GM11168 (cell line): Measurements from ENCODE around the gene LCE2A.
"Not testable (repeated sequence)": the region's sequence is repeated elsewhere in the genome, so short reads cannot be mapped to it uniquely, and the experiment has no call there.

Source experiments
- in situ Hi-C: fragments of 300-500 bp; cut with MboI; formaldehyde crosslinking; loops from one replicate; pipeline ENCODE4 v1.12.0; 2022; ENCODE audit warnings: low sequenced_read_pairs; ENCODE audit not compliant: unreplicated experiment

LCE2A gene, protein sequence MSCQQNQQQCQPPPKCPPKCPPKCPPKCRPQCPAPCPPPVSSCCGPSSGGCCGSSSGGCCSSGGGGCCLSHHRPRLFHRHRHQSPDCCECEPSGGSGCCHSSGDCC

DNA sequence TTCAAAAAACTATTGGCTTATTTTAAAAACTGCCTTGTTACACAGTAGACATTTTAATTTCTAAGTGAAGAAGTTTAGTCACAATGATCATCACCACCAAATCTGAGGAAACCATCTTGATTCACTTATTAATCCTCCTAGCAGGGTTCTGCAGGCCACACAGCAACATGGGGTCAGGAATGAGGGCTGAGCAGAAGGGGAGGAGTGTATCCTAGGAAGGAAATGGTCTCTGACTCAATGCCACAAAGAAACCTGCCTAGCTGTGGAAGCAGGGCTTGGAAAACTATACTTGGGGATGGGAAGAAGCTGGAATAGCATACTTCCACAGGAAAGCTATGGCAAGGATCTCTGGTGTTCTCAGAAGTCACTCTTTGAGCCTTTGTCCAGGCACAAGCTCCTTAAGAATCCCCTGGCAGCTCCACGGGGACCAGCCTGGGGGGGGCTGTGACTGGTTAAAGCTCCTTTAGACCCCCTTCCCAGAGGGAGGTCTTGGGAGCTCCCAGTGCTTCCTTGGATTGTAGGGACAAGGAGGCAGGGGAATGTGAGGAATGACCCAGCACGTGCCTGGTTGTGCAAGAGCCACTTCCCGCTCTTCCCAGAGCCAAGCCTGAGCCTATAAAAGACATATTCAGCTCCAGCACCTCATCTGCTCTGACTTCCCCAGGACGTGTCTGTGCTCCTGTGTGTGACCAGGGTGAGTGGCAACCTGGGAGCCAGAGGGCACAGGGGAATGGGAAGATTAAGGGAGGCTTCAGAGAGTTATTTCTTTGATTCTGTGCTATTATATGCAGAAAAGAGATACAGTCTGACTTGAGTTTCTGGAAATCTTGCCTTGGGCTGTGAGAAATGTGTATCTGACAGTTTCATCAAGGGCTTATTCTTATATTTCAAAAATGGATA lies at the start of gene LCE2A:
LCE2A (plus strand) TSS at position 645 of the 900 bp plus-strand sequence. CDS start 557 bp downstream, outside the sequence.
- in situ Hi-C loops: no loop called here

DNA sequence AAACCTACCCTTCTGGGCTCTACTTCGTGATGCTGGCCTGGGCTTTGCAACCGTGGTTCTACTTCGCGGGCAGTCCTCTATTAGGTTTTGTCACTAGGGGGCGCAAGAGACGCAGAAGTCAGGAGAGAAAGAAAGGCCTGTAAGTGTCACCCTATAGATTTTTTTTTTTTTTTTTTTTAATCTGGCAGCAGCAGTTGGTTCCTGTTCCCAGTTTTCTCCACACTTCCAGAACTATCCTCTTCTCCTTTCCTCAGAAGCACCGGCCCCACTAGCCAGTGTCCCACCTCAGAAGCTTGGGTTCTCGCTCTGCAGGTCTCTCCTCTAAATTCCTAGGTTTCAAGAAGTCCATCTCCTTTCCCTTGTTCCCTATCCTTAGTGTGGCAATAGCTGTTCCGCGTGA lies 44.0 kb upstream of the LCE2A start:
- in situ Hi-C loops: no loop called here

DNA sequence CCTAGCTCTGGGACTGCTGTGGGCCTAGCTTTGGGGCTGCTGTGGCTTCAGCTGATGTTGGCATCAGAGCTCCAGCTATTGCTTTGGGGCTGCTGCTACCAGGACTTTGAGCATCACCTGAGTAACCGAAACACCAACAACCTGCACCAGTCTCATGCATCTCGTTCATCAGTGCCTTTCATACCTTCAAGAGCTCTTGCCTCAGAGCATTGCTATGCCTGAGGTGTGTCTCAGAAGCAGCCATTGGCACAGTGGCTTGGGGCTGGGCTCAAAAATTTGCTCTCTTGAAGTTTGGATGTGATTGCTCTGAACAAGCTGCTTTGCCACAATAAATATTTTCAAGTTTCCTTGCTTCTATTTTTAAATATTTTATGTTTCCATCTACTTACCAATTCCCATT lies 41.7 kb upstream of the LCE2A start:
- in situ Hi-C loops: no loop called here

DNA sequence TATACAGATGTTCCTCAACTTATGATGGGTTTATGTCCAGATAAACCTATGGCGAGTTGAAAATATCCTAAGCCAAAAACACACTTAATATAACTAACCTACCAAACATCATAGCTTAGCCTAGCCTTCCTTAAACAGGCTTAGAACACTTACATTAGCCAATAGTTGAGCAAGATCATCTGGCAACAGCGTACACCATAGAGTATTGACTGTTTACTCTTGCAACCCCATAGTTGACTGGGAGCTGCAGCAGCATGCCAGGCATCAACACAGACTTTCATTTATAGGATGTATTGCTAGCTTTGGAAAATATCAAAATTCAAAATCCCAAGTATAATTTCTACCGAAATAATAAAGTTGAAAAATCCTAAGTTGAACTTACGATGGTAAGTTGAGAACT lies 40.5 kb upstream of the LCE2A start:
- in situ Hi-C loops: no loop called here

DNA sequence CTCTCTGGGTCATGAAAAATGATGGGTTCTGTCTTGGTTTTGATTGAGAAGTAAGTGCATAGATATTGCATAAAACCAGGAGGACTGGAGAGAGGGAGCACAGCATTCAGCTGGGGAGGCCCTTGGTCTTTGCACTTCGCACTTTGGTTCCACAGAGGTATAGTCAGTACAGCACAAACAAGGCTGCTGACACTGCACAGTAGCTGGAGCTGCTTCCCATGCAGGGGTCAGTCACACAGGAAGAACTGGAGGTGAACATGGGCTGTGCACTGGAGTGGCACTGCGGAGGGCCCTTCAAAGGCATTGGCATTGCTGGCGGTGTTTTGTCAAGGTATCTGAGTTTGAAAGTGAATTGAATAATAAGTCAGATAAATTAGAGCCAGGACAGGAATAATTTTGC lies 39.5 kb upstream of the LCE2A start:
- in situ Hi-C loops: no loop called here

DNA sequence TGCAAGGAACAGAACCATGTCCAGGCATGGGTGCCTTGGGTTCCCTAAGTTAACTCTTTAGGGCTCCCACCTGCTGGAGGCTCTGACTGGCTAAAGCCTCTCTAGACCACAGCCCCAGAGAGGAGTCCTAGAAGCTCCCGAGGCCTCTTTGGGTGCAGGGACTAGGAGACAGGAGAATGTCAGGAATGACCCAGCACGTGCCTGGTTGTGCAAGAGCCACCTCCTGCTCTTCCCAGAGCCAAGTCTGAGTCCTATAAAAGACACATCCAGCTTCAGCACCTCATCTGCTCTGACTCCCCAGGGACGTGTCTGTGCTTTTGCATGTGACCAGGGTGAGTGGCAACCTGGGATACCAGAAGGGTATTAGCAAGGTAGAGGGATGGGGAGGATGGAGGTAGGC lies 35.0 kb upstream of the LCE2A start, which contains the start of gene LCE2D:
LCE2D (plus strand) TSS at position 283 of the 400 bp plus-strand sequence. CDS start 726 bp downstream, outside the sequence.
- in situ Hi-C loops: no loop called here

DNA sequence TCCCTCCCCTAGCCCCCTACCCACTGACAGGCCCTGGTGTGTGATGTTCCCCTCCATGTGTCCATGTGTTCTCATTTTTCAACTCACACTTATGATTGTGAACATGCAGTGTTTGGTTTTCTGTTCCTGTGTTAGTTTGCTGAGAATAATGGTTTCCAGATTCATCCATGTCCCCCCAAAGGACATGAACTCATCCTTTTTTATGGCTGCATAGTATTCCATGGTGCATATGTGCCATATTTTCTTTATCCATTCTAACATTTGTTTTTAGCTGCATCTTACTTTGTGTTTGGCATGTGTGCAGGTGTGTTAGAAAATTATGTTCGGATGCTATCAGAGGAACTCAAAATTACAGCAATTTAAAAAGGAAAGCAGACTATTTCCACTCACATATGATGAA lies 32.0 kb upstream of the LCE2A start:
- in situ Hi-C loops: not testable (repeated sequence)

DNA sequence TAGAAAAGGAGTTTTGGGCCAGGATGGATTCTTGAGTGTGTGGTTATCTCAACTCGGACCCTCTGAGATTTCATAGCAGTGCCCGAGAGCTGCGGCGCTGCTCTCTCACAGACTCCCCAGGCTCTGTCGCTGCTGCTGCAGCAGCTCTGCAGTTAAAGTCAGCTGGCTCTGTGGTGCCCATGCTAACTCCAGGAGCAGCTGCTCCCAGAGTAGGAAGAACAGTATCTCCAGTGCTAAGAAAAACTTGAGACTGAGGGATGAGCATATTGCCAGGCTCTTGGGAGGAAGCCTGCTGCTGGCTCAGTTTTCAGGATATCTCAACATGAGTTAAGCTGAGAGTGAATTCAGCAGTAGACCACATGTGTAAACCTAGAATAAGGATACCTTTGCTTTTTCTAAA lies 30.5 kb upstream of the LCE2A start:
- in situ Hi-C loops: no loop called here

DNA sequence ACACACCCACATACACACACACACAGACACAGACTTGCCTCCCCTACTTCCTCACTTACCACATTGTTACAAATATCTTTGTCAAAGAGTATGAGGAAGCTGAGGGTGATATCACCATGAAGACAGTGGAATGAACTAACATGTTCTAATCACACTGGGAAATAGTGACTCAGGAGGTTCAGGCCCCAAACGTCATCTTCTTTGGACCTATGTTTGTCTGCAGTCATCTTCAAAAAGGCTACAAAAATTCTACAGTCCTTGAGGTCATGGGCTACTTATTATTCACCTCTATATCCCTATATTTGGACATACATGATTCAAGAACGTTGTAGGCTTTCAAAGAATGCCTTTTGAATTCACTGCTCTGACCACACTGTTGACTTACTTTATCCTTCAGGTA lies 25.1 kb upstream of the LCE2A start:
- in situ Hi-C loops: no loop called here

DNA sequence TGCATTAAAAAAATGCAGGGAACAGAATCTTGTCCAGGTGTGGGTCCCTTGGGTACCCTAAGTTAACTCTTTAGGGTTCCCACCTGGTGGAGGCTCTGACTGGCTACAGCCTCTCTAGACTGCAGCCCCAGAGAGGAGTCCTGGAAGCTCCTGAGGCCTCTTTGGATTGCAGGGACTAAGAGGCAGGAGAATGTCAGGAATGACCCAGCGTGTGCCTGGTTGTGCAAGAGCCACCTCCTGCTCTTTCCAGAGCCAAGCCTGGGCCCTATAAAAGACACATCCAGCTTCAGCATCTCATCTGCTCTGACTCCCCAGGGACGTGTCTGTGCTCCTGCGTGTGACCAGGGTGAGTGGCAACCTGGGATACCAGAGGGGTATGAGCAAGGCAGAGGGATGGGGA lies 23.2 kb upstream of the LCE2A start, which contains the start of gene LCE2C:
LCE2C (plus strand) TSS at position 297 of the 400 bp plus-strand sequence. CDS start 737 bp downstream, outside the sequence.
- in situ Hi-C loops: not testable (repeated sequence)

DNA sequence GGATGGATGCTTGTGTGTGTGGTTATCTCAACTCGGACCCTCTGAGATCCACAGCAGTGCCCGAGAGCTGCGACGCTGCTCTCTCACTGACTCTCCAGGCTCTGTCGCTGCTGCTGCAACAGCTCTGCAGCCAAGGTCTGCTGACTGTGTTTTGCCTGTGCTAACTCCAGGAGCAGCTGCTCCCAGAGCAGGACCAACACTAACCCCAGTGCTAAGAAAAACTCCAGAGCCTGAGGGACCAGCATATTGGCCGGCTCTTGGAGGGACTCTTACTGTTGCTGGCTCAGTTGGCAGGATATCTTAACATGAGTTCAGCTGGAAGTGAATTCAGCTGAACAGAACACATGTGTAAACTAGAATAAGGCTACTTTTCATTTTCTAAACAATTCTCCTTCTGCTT lies 18.7 kb upstream of the LCE2A start:
- in situ Hi-C loops: no loop called here

DNA sequence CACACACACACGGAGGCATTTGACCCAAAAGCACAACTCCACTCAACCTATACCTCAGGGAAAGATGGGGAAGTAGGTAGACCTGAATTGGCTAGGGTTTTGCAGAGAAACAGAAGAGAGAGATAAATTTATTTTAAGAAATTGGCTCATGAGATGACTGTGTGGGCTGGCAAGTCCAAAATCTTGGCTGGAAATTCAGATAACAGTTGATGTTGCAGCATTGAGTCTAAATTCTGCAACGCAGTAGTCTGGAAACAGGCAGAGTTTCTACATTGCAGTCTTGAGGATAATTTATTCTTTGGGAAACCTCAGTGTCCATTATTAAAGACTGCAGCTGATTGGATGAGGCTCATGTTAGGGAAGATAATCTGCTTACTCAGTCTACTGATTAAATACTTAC lies 16.5 kb upstream of the LCE2A start:
- in situ Hi-C loops: no loop called here

DNA sequence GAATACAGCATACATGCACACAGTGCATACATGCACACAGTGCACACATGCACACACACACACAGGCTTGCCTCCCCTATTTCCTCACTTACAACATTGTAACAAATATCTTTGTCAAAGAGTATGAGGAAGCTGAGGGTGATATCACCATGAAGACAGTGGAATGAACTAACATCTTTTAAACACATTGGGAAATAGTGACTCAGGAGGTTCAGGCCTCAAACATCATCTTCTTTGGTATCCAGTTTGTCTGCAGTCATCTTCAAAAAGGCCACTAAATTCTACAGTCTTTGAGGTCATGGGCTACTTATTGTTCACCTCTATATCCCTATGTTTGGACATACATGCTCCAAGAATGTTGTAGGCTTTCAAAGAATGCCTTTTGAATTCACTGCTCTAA lies 14.3 kb upstream of the LCE2A start:
- in situ Hi-C loops: no loop called here

DNA sequence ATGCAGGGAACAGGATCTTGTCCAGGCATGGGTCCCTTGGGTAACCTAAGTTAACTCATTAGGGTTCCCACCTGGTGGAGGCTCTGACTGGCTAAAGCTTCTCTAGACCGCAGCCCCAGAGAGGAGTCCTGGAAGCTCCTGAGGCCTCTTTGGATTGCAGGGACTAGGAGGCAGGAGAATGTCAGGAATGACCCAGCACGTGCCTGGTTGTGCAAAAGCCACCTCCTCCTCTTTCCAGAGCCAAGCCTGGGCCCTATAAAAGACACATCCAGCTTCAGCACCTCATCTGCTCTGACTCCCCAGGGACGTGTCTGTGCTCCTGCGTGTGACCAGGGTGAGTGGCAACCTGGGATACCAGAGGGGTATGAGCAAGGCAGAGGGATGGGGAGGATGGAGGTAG lies 12.3 kb upstream of the LCE2A start, which contains the start of gene LCE2B:
LCE2B (plus strand) TSS at position 301 of the 400 bp plus-strand sequence. CDS start 721 bp downstream, outside the sequence.
- in situ Hi-C loops: not testable (repeated sequence)

DNA sequence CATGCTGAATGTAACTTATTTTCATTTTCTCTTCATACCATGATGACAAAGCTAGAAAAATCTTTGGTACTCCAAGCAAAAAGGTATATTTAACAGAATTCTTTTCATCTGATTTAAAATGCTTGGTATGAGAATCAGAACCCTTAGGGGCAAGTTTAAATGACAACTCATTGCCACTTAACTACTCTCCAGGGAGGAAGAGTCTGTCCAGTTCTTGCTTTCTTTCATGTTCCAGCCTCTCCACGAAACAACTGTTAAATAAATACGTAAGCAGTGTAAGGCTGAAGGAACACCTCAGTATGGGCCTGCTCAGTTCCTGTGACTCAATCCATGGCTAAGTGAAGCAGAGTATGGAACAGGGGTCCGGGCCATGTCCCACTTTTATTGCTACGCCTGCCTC lies 1.6 kb downstream of the LCE2A start:
- in situ Hi-C loops: no loop called here

DNA sequence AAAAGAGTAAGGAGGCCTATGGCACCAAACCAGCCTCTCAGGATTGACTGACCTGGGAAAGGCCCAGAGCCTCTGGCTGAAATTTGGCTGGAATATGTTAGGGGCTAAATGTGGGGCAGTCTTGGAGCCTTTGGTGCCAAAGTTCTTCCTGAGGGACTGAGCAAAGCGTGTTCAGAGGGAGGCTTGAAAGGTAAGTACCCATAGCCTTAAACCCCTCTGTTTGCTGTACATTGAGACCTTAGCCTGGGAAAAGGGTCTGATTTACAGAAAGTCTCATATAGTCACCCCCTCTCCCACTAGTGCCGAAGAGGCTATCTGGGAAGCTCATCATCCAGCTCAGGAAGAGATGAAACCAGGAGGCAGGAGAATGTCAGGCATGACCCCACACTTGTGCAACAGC lies 9.7 kb downstream of the LCE2A start, which contains the start of gene LCE4A:
LCE4A (plus strand) TSS at position 301 of the 400 bp plus-strand sequence. CDS start 916 bp downstream, outside the sequence.
- in situ Hi-C loops: no loop called here

DNA sequence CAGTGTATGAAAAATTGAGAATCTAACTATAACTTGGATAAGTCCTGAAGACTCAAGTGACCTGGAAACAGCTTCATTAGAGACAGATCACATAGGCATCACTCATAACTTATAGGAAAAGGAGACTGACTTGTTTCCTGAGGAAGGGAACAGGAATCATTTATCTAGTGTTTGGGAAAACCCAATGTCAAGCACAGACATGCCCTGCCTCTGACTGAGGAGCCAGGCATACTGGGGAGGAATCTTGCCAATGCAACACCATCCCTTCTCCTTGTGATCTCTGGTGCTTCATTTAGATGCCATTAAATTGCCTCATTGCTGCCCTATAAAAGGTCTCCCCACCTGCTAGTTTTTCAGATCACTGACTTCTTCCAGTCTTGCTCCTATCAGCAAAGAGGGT lies 20.1 kb downstream of the LCE2A start:
- in situ Hi-C loops: no loop called here

DNA sequence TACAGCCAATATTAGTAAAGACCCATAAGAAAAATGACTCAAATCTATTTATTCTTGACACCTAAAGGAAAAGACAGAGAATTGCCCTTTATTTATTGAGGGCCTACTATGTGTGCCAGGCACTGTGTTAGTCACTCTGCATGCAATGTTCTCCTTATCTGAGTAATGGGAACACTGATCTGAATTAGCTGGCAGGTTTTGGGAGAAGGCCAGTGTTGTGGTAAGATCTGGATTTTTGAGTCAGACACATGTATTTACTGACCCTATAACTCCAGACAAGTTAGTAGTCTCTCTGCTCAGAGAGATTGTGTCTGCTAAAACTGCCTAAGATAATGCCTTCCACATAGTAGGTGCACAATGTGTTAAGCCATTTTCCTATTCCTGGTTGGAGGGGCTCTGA lies 27.1 kb downstream of the LCE2A start:
- in situ Hi-C loops: no loop called here

DNA sequence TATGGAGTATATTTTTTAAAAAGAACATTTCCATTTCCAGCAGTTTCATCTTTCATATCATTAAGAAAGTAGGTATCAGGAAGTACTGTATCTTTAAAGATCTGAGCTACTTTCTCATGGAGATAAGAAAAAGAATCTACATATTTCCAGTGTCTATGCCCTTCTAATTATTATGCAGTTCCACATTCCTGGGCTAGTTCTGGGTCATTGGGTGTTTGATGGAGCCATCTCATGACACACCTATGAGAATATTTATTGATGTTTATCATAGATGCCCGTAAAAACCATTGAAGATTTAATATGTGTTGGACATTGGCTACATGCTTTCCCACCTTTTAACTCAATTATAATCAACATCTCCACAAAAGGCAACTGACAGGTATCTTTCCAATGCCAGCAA lies 30.8 kb downstream of the LCE2A start:
- in situ Hi-C loops: no loop called here

DNA sequence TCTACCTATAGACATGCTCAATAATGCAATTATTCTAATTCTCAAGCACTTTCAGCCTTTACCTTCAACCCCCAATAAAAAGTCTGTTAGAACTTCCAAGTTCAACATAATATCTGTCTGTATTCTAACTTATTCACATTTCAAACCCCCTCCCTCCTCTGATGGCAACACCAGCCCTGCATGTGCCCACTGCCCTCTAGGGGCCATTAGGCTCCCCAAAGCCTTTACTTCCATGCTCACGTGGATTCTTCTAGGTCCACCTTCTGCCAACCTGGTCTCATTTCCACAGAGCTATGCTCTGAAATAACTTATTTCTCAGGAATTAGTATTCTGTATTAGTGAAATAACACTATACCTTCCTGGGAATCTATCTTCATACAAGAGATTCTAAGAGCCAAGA lies 37.5 kb downstream of the LCE2A start:
- in situ Hi-C loops: no loop called here

DNA sequence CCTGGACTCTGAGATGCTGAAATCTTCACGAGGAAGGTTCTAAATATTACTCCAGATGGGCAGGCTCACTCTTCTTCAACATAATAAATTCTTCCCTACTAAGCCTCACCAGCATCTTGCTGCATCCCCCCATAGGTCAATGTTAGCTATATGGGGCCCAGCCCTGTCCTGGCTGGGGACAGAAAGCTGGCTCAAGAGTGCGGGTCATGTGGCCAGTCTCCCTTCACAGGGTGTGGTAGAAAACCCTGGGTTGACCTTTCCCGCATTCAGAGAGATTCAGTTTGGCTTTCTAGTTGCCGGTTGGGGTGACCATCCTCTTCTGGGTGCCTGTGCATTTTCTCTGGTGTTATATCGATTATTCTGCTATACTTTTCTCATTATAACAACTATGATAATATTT lies 39.9 kb downstream of the LCE2A start:
- in situ Hi-C loops: no loop called here
